ENCODE measurements around the gene RCN1.

Gene RCN1

GRCh38 chr11:32105871-32106560 is 15.1 kb downstream of the RCN1 start:
- POLR2A ChIA-PET, result no interaction called here
- H3K36me3 ChIP-seq (ENCODE audit: control insufficient read depth in 2 of 2, insufficient read depth in 1 of 2, low read length in 2 of 2), result peaks cover 0 to 51% of the 10 kb centered on the region in 2 experiments; a peak in 1 of 3 replicates

GRCh38 chr11:32107647-32108046 is 16.8 kb downstream of the RCN1 start:
- CTCF ChIA-PET, result no interaction called here
- POLR2A ChIA-PET, result interaction anchor here (1.1 kb wide), 1 partner anchor 8 kb away, joined by 3 read pairs; no protein-coding TSS in a partner anchor

More at GRCh38 chr11:32105871-32106560, 15.1 kb downstream of the RCN1 start:
- CTCF ChIA-PET, result interaction anchor here (0.6 to 0.8 kb wide), 3 partner anchors 10 to 68 kb away, joined by 3 read pairs; no protein-coding TSS in a partner anchor
- Histone ChIP-seq H3K4me3 (ENCODE audit: low read depth, low read length) (no peak overlapping the region), H3K4me1 (ENCODE audit: control insufficient read depth, insufficient read depth, low read length) (peaks cover 7% of the 10 kb centered on the region), H3K9me3 (ENCODE audit: control insufficient read depth, insufficient read depth, low read depth, low read length) (no peaks in the 10 kb centered on the region), H3K27ac (ENCODE audit: extremely low read depth, low read depth, low read length) (no peak overlapping the region)
- TF ChIP-seq ZBTB21 (tag by site-specific recombination; IDR thresholded peaks at IDR 0.05), result no peak
- TF ChIP-seq GLI2 (tag by site-specific recombination; IDR thresholded peaks at IDR 0.05; ENCODE audit: borderline replicate concordance, low read depth), result no peak
- TF ChIP-seq ZNF670 (tag by site-specific recombination; IDR thresholded peaks at IDR 0.05; ENCODE audit: low read depth), result no peak
- no peak for TF ChIP-seq ZFP37 (tag by site-specific recombination; IDR thresholded peaks at IDR 0.05)
- TF ChIP-seq ZNF837 (tag by site-specific recombination; IDR thresholded peaks at IDR 0.05), result no peak
- TF ChIP-seq ZNF747 (tag by site-specific recombination; IDR thresholded peaks at IDR 0.05), result no peak
- no peak for TF ChIP-seq ZNF366 (tag by site-specific recombination; conservative IDR thresholded peaks at IDR 0.05)
- no peak for TF ChIP-seq ZNF174 (tag by site-specific recombination; IDR thresholded peaks at IDR 0.05)
- TF ChIP-seq ZNF626 (tag by site-specific recombination; IDR thresholded peaks at IDR 0.05), result no peak
- TF ChIP-seq ZNF341 (tag by site-specific recombination; IDR thresholded peaks at IDR 0.05; ENCODE audit: low read depth), result no peak
- TF ChIP-seq ZNF449 (tag by site-specific recombination; IDR thresholded peaks at IDR 0.05), result no peak
- no peak for TF ChIP-seq KLF17 (tag by site-specific recombination; IDR thresholded peaks at IDR 0.05)

More at GRCh38 chr11:32107647-32108046, 16.8 kb downstream of the RCN1 start:
- H3K9me3 ChIP-seq (ENCODE audit: control insufficient read depth, insufficient read depth, low read depth, low read length), result no peaks in the 10 kb centered on the region
- H3K36me3 ChIP-seq (ENCODE audit: control insufficient read depth in 2 of 2, insufficient read depth in 1 of 2, low read length in 2 of 2), result peaks cover 0 to 34% of the 10 kb centered on the region in 2 experiments; a peak in 1 of 3 replicates
- H3K4me3 ChIP-seq (ENCODE audit: low read depth, low read length), result no peak overlapping the region
- no peak for TF ChIP-seq GFI1B (tag by site-specific recombination; IDR thresholded peaks at IDR 0.05)
- no peak for TF ChIP-seq ZNF488 (tag by site-specific recombination; IDR thresholded peaks at IDR 0.05)
- TF ChIP-seq ZNF311 (tag by site-specific recombination; IDR thresholded peaks at IDR 0.05; ENCODE audit: borderline replicate concordance), result no peak
- TF ChIP-seq GLI4 (tag by site-specific recombination; IDR thresholded peaks at IDR 0.05), result no peak
- TF ChIP-seq ZBTB6 (tag by site-specific recombination; IDR thresholded peaks at IDR 0.05), result no peak
- TF ChIP-seq TCF7L2 (IDR thresholded peaks at IDR 0.05; ENCODE audit: borderline replicate concordance, low read depth, low read length), result no peak
- H3K27ac ChIP-seq (ENCODE audit: extremely low read depth, low read depth, low read length), result no peak overlapping the region
- H3K4me1 ChIP-seq (ENCODE audit: control insufficient read depth, insufficient read depth, low read length), result peaks cover 7% of the 10 kb centered on the region
